GM23338 (cell line): ENCODE data around the gene GPR18. TPM values are rescaled to one million over a fixed set of nuclear protein-coding genes. Genes with fewer than 3 reads are reported as not detected.

Experiments
- ATAC-seq: fragments of 200-7000 bp; cut with Tn5 transposase; 3 replicates; pipeline ENCODE4 v1.9.1; 2020
- DNase-seq: peaks from one replicate; pipeline ENCODE4 v3.0.0-alpha.2; 2015; ENCODE audit warnings: low spot score
- H2AFZ ChIP-seq: fragments of 200-600 bp; sonication (generic); 2 replicates; pipeline ENCODE4 v1.8.0; 2016; ENCODE audit warnings: antibody characterized with exemption, mild to moderate bottlenecking, moderate library complexity
- H3F3A ChIP-seq: fragments of 200-600 bp; sonication (generic); replicated peaks from 2 replicates; pipeline ENCODE4 v1.8.0; 2017; ENCODE audit warnings: antibody characterized with exemption, mixed run types, low read depth
- H3K27ac ChIP-seq: fragments of 200-600 bp; sonication (generic); 2 replicates; pipeline ENCODE4 v1.6.1; 2016; ENCODE audit warnings: low read depth
- H3K27me3 ChIP-seq: fragments of 200-600 bp; sonication (generic); 2 replicates; pipeline ENCODE4 v1.8.0; 2016; ENCODE audit warnings: mild to moderate bottlenecking, mixed run types, moderate library complexity; ENCODE audit not compliant: insufficient read depth
- H3K36me3 ChIP-seq: fragments of 200-600 bp; sonication (generic); 2 replicates; pipeline ENCODE4 v1.8.0; 2016; ENCODE audit warnings: mild to moderate bottlenecking; ENCODE audit not compliant: insufficient read depth
- H3K4me1 ChIP-seq: fragments of 200-600 bp; sonication (generic); 2 replicates; pipeline ENCODE4 v1.8.0; 2016; ENCODE audit warnings: mild to moderate bottlenecking, moderate library complexity; ENCODE audit not compliant: insufficient read depth
- H3K4me2 ChIP-seq: fragments of 200-600 bp; sonication (generic); 2 replicates; pipeline ENCODE4 v1.7.1; 2017; ENCODE audit warnings: mixed run types
- H3K4me3 ChIP-seq: fragments of 200-600 bp; sonication (generic); 2 replicates; pipeline ENCODE4 v1.6.1; 2016; ENCODE audit warnings: mixed run types
- H3K79me2 ChIP-seq: fragments of 200-600 bp; sonication (generic); replicated peaks from 2 replicates; pipeline ENCODE4 v1.8.0; 2017; ENCODE audit warnings: mild to moderate bottlenecking; ENCODE audit not compliant: insufficient read depth
- H3K9me2 ChIP-seq: fragments of 200-600 bp; sonication (generic); 2 replicates; pipeline ENCODE4 v1.8.0; 2017; ENCODE audit not compliant: insufficient read depth
- H4K20me1 ChIP-seq: fragments of 200-600 bp; sonication (generic); replicated peaks from 2 replicates; pipeline ENCODE4 v1.8.0; 2017; ENCODE audit warnings: mild to moderate bottlenecking; ENCODE audit not compliant: insufficient read depth
- H3K27ac Mint-ChIP-seq: 2 replicates; pipeline ENCODE4 v1.8.0; 2020; ENCODE audit warnings: inconsistent platforms, mild to moderate bottlenecking, moderate library complexity, mixed read lengths
- H3K27me3 Mint-ChIP-seq: 3 replicates; pipeline ENCODE4 v1.8.0; 2022; ENCODE audit warnings: low read depth, mild to moderate bottlenecking, moderate library complexity, mixed read lengths, inconsistent platforms; ENCODE audit not compliant: insufficient read depth, poor library complexity
- H3K36me3 Mint-ChIP-seq: 3 replicates; pipeline ENCODE4 v1.8.0; 2021; ENCODE audit warnings: low read depth, mild to moderate bottlenecking, inconsistent platforms, moderate library complexity, mixed read lengths
- H3K4me1 Mint-ChIP-seq: 3 replicates; pipeline ENCODE4 v1.8.0; 2020; ENCODE audit warnings: mild to moderate bottlenecking, inconsistent platforms, mixed read lengths
- H3K4me3 Mint-ChIP-seq: 3 replicates; pipeline ENCODE4 v1.8.0; 2021; ENCODE audit warnings: moderate library complexity, mild to moderate bottlenecking, inconsistent platforms, mixed read lengths
- H3K9me3 Mint-ChIP-seq: 3 replicates; pipeline ENCODE4 v1.8.0; 2020; ENCODE audit warnings: moderate library complexity, mild to moderate bottlenecking, inconsistent platforms, mixed read lengths
- CTCF ChIP-seq, 2 experiments: fragments of 200-600 bp in 1 of 2; sonication (generic) in 1 of 2; conservative IDR thresholded peaks; 2 replicates each; pipeline versions ENCODE4 v1.5.1 to v1.6.1; 2016 to 2017; ENCODE audit warnings: antibody characterized with exemption in 2 of 2, low read depth in 2 of 2, mild to moderate bottlenecking in 2 of 2, moderate library complexity in 1 of 2
- ETS1 ChIP-seq: IDR thresholded peaks from 2 replicates; pipeline ENCODE4 v1.6.1; 2016; ENCODE audit warnings: antibody characterized with exemption
- EZH2phosphoT487 ChIP-seq: fragments of 200-600 bp; sonication (generic); IDR thresholded peaks from one replicate; pipeline ENCODE4 v1.8.1; 2018; ENCODE audit warnings: antibody characterized with exemption; ENCODE audit not compliant: unreplicated experiment
- NANOG ChIP-seq: IDR thresholded peaks from 2 replicates; pipeline ENCODE4 v1.6.1; 2016; ENCODE audit warnings: antibody characterized with exemption, borderline replicate concordance
- REST ChIP-seq: IDR thresholded peaks from one replicate; pipeline ENCODE4 v1.6.1; 2018; ENCODE audit warnings: antibody characterized with exemption; ENCODE audit not compliant: unreplicated experiment
- STAT1 ChIP-seq: IDR thresholded peaks from one replicate; pipeline ENCODE4 v1.6.1; 2016; ENCODE audit warnings: antibody characterized with exemption; ENCODE audit not compliant: unreplicated experiment
- ZNF462 ChIP-seq: fragments of 250-450 bp; sonication (Bioruptor Pico); IDR thresholded peaks from 2 replicates; pipeline ENCODE4 v1.5.0; 2020; ENCODE audit warnings: mild to moderate bottlenecking, moderate library complexity
- polyA plus RNA-seq: library from polyadenylated mRNA; unstranded; fragments of >200 nt; fragmentation: Nextera tagmentation; extraction: Ambion mirVana; gene quantifications from 2 replicates; pipeline ENCODE4 v1.2.1, GENCODE V29; 2016
- total RNA-seq: library from RNA; depleted of rRNA; stranded (reverse); fragments of >200 nt; shearing (Covaris generic); gene quantifications from 2 replicates; pipeline ENCODE4 v1.2.3, GENCODE V29; 2014

GPR18 gene
- total and polyA plus RNA-seq, 2 experiments from 2014 or later = 2.6 TPM; not detected in 1

DNA sequence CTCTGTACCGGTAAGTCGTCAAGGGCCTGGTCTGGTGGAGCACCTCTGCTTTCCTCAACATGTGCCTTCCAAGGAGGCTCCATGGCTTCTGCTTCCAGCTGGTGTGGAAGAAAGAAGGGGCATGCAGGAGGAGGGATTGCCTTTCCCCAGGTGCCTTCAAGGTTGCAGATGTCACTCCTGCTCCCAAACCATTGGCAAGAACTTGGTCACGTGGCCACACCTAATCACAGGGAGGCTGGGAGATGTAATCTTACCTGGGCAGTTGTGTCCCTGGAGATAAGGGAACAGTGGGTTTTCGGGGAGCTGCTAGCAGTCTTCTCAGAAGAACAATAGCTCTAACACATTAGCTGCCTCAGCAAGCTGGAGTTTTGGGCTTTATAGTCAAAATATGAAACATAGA is 9.7 kb upstream of the GPR18 start:
- Histone ChIP-seq H4K20me1 (no peaks in the 10 kb centered on the region), H3K4me1 (no peaks in the 10 kb centered on the region), H3K27me3 (no peaks in the 10 kb centered on the region), H3K27ac (no peak overlapping the region), H3K9me2 (no peaks in the 10 kb centered on the region), H2AFZ (no peak overlapping the region), H3K4me3 (no peak overlapping the region), H3K79me2 (no peaks in the 10 kb centered on the region; the same call in 1 of the 2 replicates), H3K4me2 (no peak overlapping the region), H3F3A (peaks cover 7% of the 10 kb centered on the region; the same call in 1 of the 2 replicates), H3K36me3 (no peaks in the 10 kb centered on the region)
- ATAC-seq (no peak), DNase-seq (no peak)
- no peak overlapping the region; the same call in 1 of the 2 replicates for H3K27ac Mint-ChIP-seq
- peaks cover 5% of the 10 kb centered on the region; the same call in 2 of the 3 replicates for H3K4me1 Mint-ChIP-seq
- H3K36me3 Mint-ChIP-seq = peaks cover 10% of the 10 kb centered on the region; the same call in 2 of the 3 replicates
- H3K4me3 Mint-ChIP-seq = no peak overlapping the region
- no peaks in the 10 kb centered on the region for H3K27me3 Mint-ChIP-seq
- H3K9me3 Mint-ChIP-seq = no peaks in the 10 kb centered on the region; the same call in 2 of the 3 replicates
- TF ChIP-seq EZH2phosphoT487 (no peak), STAT1 (no peak), CTCF (conservative IDR thresholded peaks at IDR 0.05; ENCODE audit: low read depth in 2 of 2) (no peak), REST (no peak)

GRCh38 chr13:99266827-99267226 is 8.6 kb upstream of the GPR18 start:
- Mint-ChIP-seq H3K36me3 (no peaks in the 10 kb centered on the region; the same call in 2 of the 3 replicates), H3K9me3 (no peaks in the 10 kb centered on the region; the same call in 2 of the 3 replicates), H3K4me1 (peaks cover 5% of the 10 kb centered on the region; the same call in 2 of the 3 replicates), H3K27ac (no peak overlapping the region), H3K27me3 (no peaks in the 10 kb centered on the region), H3K4me3 (no peak overlapping the region)
- H3K4me1 ChIP-seq = no peaks in the 10 kb centered on the region
- no peak overlapping the region for H3K4me2 ChIP-seq
- H4K20me1 ChIP-seq = no peaks in the 10 kb centered on the region
- H3F3A ChIP-seq = peaks cover 7% of the 10 kb centered on the region; the same call in 1 of the 2 replicates
- no peaks in the 10 kb centered on the region for H3K9me2 ChIP-seq
- no peak overlapping the region for H3K27ac ChIP-seq
- H3K36me3 ChIP-seq = no peaks in the 10 kb centered on the region
- no peak for ATAC-seq
- DNase-seq = no peak
- H3K4me3 ChIP-seq = no peak overlapping the region
- no peak overlapping the region for H2AFZ ChIP-seq
- H3K27me3 ChIP-seq = no peaks in the 10 kb centered on the region
- no peaks in the 10 kb centered on the region; the same call in 1 of the 2 replicates for H3K79me2 ChIP-seq
- no peak for TF ChIP-seq NANOG
- TF ChIP-seq ZNF462 (CRISPR knock-in tag) = no peak
- no peak for TF ChIP-seq ETS1
